ENCODE measurements around the gene OGDH. TPM values are rescaled to one million over a fixed set of nuclear protein-coding genes. Genes with fewer than 3 reads are reported as not detected.

Gene OGDH
- total and polyA plus RNA-seq, 2 of the 13 experiments (the other 11 are each of a cell fraction or from before 2014, with no cell fraction given), result 17.4 to 25.4 TPM

GRCh38 chr7:44638611-44639557 lies 32.5 kb downstream of the OGDH start (continued):
- TF ChIP-seq, protein P1, sequence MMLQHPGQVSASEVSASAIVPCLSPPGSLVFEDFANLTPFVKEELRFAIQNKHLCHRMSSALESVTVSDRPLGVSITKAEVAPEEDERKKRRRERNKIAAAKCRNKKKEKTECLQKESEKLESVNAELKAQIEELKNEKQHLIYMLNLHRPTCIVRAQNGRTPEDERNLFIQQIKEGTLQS (CRISPR knock-in tag; IDR thresholded peaks at IDR 0.05), result peak; percentile 94
- 0 out of 2 replicates have a peak, but pooled peaks have one; percentile 19 for TF ChIP-seq KDM4B (CRISPR knock-in tag; IDR thresholded peaks at IDR 0.05)
- TF ChIP-seq MTF1 (CRISPR knock-in tag; IDR thresholded peaks at IDR 0.05), result no peak
- TF ChIP-seq, protein P2, sequence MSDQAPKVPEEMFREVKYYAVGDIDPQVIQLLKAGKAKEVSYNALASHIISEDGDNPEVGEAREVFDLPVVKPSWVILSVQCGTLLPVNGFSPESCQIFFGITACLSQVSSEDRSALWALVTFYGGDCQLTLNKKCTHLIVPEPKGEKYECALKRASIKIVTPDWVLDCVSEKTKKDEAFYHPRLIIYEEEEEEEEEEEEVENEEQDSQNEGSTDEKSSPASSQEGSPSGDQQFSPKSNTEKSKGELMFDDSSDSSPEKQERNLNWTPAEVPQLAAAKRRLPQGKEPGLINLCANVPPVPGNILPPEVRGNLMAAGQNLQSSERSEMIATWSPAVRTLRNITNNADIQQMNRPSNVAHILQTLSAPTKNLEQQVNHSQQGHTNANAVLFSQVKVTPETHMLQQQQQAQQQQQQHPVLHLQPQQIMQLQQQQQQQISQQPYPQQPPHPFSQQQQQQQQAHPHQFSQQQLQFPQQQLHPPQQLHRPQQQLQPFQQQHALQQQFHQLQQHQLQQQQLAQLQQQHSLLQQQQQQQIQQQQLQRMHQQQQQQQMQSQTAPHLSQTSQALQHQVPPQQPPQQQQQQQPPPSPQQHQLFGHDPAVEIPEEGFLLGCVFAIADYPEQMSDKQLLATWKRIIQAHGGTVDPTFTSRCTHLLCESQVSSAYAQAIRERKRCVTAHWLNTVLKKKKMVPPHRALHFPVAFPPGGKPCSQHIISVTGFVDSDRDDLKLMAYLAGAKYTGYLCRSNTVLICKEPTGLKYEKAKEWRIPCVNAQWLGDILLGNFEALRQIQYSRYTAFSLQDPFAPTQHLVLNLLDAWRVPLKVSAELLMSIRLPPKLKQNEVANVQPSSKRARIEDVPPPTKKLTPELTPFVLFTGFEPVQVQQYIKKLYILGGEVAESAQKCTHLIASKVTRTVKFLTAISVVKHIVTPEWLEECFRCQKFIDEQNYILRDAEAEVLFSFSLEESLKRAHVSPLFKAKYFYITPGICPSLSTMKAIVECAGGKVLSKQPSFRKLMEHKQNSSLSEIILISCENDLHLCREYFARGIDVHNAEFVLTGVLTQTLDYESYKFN (CRISPR knock-in tag; conservative IDR thresholded peaks at IDR 0.05), result 0 out of 2 replicates have a peak, but pooled peaks have one; percentile 25
- TF ChIP-seq, protein P3, sequence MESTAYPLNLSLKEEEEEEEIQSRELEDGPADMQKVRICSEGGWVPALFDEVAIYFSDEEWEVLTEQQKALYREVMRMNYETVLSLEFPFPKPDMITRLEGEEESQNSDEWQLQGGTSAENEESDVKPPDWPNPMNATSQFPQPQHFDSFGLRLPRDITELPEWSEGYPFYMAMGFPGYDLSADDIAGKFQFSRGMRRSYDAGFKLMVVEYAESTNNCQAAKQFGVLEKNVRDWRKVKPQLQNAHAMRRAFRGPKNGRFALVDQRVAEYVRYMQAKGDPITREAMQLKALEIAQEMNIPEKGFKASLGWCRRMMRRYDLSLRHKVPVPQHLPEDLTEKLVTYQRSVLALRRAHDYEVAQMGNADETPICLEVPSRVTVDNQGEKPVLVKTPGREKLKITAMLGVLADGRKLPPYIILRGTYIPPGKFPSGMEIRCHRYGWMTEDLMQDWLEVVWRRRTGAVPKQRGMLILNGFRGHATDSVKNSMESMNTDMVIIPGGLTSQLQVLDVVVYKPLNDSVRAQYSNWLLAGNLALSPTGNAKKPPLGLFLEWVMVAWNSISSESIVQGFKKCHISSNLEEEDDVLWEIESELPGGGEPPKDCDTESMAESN (CRISPR knock-in tag; conservative IDR thresholded peaks at IDR 0.05), result 0 out of 2 replicates have a peak, but pooled peaks have one; percentile 4
- TF ChIP-seq SP5 (CRISPR knock-in tag; IDR thresholded peaks at IDR 0.05; ENCODE audit: borderline replicate concordance, low read depth), result 0 out of 2 replicates have a peak, but pooled peaks have one; percentile 21
- TF ChIP-seq ZSCAN25 (CRISPR knock-in tag; IDR thresholded peaks at IDR 0.05), result peak; percentile 19; the same call in 1 of the 2 replicates
- 0 out of 2 replicates have a peak, but pooled peaks have one; percentile 11 for TF ChIP-seq FOXA3 (CRISPR knock-in tag; IDR thresholded peaks at IDR 0.05)
- no peak for TF ChIP-seq TOE1 (CRISPR knock-in tag; IDR thresholded peaks at IDR 0.05)
- TF ChIP-seq PHF20 (CRISPR knock-in tag; IDR thresholded peaks at IDR 0.05), result 0 out of 2 replicates have a peak, but pooled peaks have one; percentile 16
- peak; percentile 55 for TF ChIP-seq GATAD2A (CRISPR knock-in tag; IDR thresholded peaks at IDR 0.05)
- peak in 1 of 2 experiments; percentile 55; a peak in 1 of 4 replicates for TF ChIP-seq EP300 (IDR thresholded peaks at IDR 0.05; ENCODE audit: low read depth in 2 of 2, low read length in 2 of 2)
- TF ChIP-seq EP300 (CRISPR knock-in tag; IDR thresholded peaks at IDR 0.05; ENCODE audit: borderline replicate concordance), result no peak; the same call in 1 of the 2 replicates
- no peak for TF ChIP-seq ZZZ3 (CRISPR knock-in tag; IDR thresholded peaks at IDR 0.05; ENCODE audit: borderline replicate concordance)
- peak; percentile 43; the same call in 1 of the 2 replicates for TF ChIP-seq SAP130 (CRISPR knock-in tag; IDR thresholded peaks at IDR 0.05; ENCODE audit: low read depth)
- TF ChIP-seq ZNF280D (CRISPR knock-in tag; IDR thresholded peaks at IDR 0.05), result no peak
- no peak for TF ChIP-seq HOXA5 (CRISPR knock-in tag; IDR thresholded peaks at IDR 0.05)
- 0 out of 2 replicates have a peak, but pooled peaks have one; percentile 8 for TF ChIP-seq POGZ (CRISPR knock-in tag; IDR thresholded peaks at IDR 0.05)
